Neural cell (in vitro differentiated cells): Measurements from ENCODE around the gene KMT5C. TPM values are rescaled to one million over a fixed set of nuclear protein-coding genes. Genes with fewer than 3 reads are reported as not detected.

Experiments
- H2AFZ ChIP-seq: fragments of 200-600, 300-800 bp; sonication (generic), shearing (Covaris generic); 2 replicates; pipeline ENCODE4 v1.6.0; 2014; ENCODE audit warnings: low read depth, mild to moderate bottlenecking, antibody characterized with exemption, low read length, moderate library complexity
- H3F3A ChIP-seq: fragments of 200-600 bp; shearing (Covaris generic); 2 replicates; pipeline ENCODE4 v1.6.1; 2016; ENCODE audit warnings: mild to moderate bottlenecking, moderate library complexity, mixed read lengths, antibody characterized with exemption, low read length; ENCODE audit not compliant: insufficient read depth, poor library complexity, severe bottlenecking
- H3K27ac ChIP-seq: fragments of 200-600, 300-800 bp; sonication (generic), shearing (Covaris generic); 2 replicates; pipeline ENCODE4 v1.5.1; 2014; ENCODE audit warnings: mild to moderate bottlenecking, low read length, moderate library complexity
- H3K27me3 ChIP-seq: fragments of 300-800, 200-600 bp; sonication (generic), shearing (Covaris generic); 2 replicates; pipeline ENCODE4 v1.6.0; 2014; ENCODE audit warnings: mild to moderate bottlenecking, low read depth, low read length, moderate library complexity; ENCODE audit not compliant: insufficient read depth
- H3K36me3 ChIP-seq: fragments of 300-800, 200-600 bp; sonication (generic), shearing (Covaris generic); 2 replicates; pipeline ENCODE4 v1.5.1; 2014; ENCODE audit warnings: mild to moderate bottlenecking, antibody characterized with exemption, low read length, moderate library complexity; ENCODE audit not compliant: insufficient read depth
- H3K4me2 ChIP-seq: fragments of 300-800, 200-600 bp; sonication (generic), shearing (Covaris generic); 2 replicates; pipeline ENCODE4 v1.6.0; 2014; ENCODE audit warnings: mild to moderate bottlenecking, low read length
- H3K4me3 ChIP-seq: fragments of 300-800, 200-600 bp; sonication (generic), shearing (Covaris generic); 2 replicates; pipeline ENCODE4 v1.5.1; 2014; ENCODE audit warnings: mild to moderate bottlenecking, low read length, moderate library complexity
- H3K79me2 ChIP-seq: fragments of 200-600 bp; shearing (Covaris generic); replicated peaks from 2 replicates; pipeline ENCODE4 v1.6.0; 2014; ENCODE audit warnings: mild to moderate bottlenecking, low read length, moderate library complexity; ENCODE audit not compliant: insufficient read depth
- H3K9ac ChIP-seq: fragments of 300-800, 200-600 bp; sonication (generic), shearing (Covaris generic); 2 replicates; pipeline ENCODE4 v1.6.1; 2016; ENCODE audit warnings: mild to moderate bottlenecking, low read length, mixed read lengths
- H3K9me2 ChIP-seq: fragments of 200-600 bp; shearing (Covaris generic); 2 replicates; pipeline ENCODE4 v1.6.1; 2016; ENCODE audit warnings: mild to moderate bottlenecking, low read length, mixed read lengths; ENCODE audit not compliant: insufficient read depth
- H3K9me3 ChIP-seq: fragments of 200-600, 300-800 bp; sonication (generic), shearing (Covaris generic); 2 replicates; pipeline ENCODE4 v1.6.1; 2016; ENCODE audit warnings: mild to moderate bottlenecking, mixed run types, low read length, moderate library complexity, mixed read lengths
- H4K20me1 ChIP-seq: fragments of 200-600 bp; shearing (Covaris generic); 2 replicates; pipeline ENCODE4 v1.6.1; 2016; ENCODE audit warnings: mild to moderate bottlenecking, mixed run types; ENCODE audit not compliant: insufficient read depth
- EP300 ChIP-seq: fragments of 450-650 bp; conservative IDR thresholded peaks from 2 replicates; pipeline ENCODE4 v1.6.1; 2014; ENCODE audit warnings: antibody characterized with exemption, mild to moderate bottlenecking, moderate library complexity; ENCODE audit not compliant: poor library complexity, severe bottlenecking
- EZH2 ChIP-seq: fragments of 200-600, 300-800 bp; shearing (Covaris generic), sonication (generic); IDR thresholded peaks from 2 replicates; pipeline ENCODE4 v1.6.1; 2014; ENCODE audit warnings: antibody characterized with exemption, low read length, borderline replicate concordance, mild to moderate bottlenecking; ENCODE audit not compliant: insufficient read depth, poor library complexity, severe bottlenecking
- MXI1 ChIP-seq: fragments of 450-650 bp; conservative IDR thresholded peaks from 2 replicates; pipeline ENCODE4 v1.6.1; 2014; ENCODE audit warnings: antibody characterized with exemption, mild to moderate bottlenecking; ENCODE audit not compliant: poor library complexity, severe bottlenecking
- POLR2AphosphoS5 ChIP-seq: IDR thresholded peaks from 2 replicates; pipeline ENCODE4 v1.6.1; 2012
- RAD21 ChIP-seq: fragments of 450-650 bp; conservative IDR thresholded peaks from 2 replicates; pipeline ENCODE4 v1.6.1; 2014; ENCODE audit warnings: antibody characterized with exemption, mild to moderate bottlenecking, moderate library complexity
- SMC3 ChIP-seq: fragments of 450-650 bp; conservative IDR thresholded peaks from 2 replicates; pipeline ENCODE4 v1.6.1; 2014; ENCODE audit warnings: antibody characterized with exemption, mild to moderate bottlenecking, moderate library complexity; ENCODE audit not compliant: poor library complexity
- TAF1 ChIP-seq: IDR thresholded peaks from 2 replicates; pipeline ENCODE4 v1.6.1; 2012; ENCODE audit warnings: low read depth
- polyA plus RNA-seq: library from polyadenylated mRNA; depleted of rRNA; stranded (reverse); fragments of >200 nt; gene quantifications from 2 replicates; pipeline ENCODE4 v1.2.3, GENCODE V29; 2014
- TF ChIP-seq, protein P1 (sequence below): fragments of 450-650 bp; IDR thresholded peaks from 2 replicates; pipeline ENCODE4 v1.5.1; 2014; ENCODE audit warnings: antibody characterized with exemption, mild to moderate bottlenecking, moderate library complexity; ENCODE audit not compliant: poor library complexity, severe bottlenecking
- TF ChIP-seq, protein P2 (sequence below): IDR thresholded peaks from 2 replicates; pipeline ENCODE4 v1.6.1; 2012; ENCODE audit warnings: borderline replicate concordance

KMT5C gene
- polyA plus RNA-seq, 1 donor from 2014 or later: 50.9 TPM

DNA sequence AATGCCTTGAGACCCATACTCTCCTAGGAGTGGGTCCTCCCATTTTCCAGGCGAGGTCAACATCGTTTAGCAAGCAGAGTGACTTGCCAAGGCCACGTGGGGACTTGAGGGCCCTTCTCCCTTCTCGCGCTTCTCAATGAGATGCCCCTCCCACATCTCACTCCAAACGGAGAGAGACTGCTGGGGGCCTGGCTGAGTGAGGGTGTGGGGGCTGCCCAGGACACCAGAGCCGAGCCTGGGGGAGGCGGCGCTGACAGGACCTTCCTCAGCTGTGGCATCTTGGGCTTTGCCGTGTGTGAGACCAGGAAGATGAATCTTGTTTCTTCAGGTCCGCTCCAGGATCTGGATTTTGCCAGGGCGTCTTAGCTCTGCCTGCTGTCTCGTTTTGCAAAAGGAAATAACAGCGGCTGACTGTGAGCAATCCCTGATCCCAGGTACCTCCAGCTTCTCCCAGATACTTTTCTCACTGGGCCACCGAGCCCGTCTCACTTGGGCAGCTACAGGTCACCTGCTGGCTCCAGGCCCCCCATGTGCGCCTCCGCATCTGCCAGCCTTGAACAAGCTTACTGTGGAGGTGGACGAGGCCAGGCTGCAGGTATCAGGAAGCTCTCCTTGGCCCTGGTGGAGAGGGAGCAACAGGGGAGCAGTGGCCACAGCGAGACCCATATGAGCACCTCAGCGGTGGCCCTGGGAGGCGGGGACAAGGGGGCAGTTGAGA is 8.8 kb downstream of the KMT5C start:
- Histone ChIP-seq H2AFZ (no peak overlapping the region), H3K27me3 (peaks cover 23% of the 10 kb centered on the region), H3K27ac (no peak overlapping the region), H3K9ac (peak overlapping the region; percentile 36), H3K4me2 (no peak overlapping the region), H3K9me2 (no peaks in the 10 kb centered on the region), H4K20me1 (no peaks in the 10 kb centered on the region), H3K4me3 (peak overlapping the region; percentile 12), H3K9me3 (no peaks in the 10 kb centered on the region), H3F3A (no peaks in the 10 kb centered on the region), H3K36me3 (no peaks in the 10 kb centered on the region), H3K79me2 (no peaks in the 10 kb centered on the region)
- TF ChIP-seq EZH2: no peak

DNA sequence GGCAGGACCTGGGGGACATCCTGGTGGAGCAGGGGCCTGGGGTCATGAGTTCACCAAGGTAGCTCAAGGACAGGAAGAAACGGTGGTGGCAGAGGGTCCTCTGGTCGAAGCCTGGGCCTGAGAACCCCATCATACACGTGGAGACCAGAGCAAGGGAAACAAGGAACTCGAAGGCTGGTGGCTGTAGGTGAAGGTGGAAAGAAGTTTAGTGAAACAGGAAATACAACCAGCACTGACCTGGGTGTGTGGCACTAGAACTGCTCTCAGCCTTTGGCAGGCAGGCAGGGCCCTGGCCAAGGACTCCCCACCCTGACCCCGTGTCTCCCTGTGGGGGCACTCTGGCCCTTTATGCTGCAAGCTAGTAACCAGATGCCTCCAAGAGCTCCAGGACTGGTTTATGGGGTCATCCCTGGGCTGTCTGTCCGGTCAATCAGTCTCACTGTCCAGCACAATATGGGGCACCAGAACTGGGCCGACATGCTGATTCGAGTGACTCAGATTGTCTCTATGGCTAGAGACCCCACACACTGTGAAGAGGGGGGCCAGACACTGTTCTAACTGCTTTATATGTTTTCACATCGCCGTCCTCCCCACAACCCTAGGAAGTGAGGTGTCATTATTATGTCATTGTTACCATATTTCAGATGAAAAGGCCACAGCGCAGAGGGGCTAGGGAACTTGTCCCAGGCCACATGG is 11.1 kb downstream of the KMT5C start:
- Histone ChIP-seq H3K27ac (no peak overlapping the region), H3K4me3 (no peak overlapping the region), H3K36me3 (no peaks in the 10 kb centered on the region), H3K79me2 (no peaks in the 10 kb centered on the region), H4K20me1 (no peaks in the 10 kb centered on the region), H3K9me2 (no peaks in the 10 kb centered on the region), H3K27me3 (peaks cover 45% of the 10 kb centered on the region), H3K4me2 (no peak overlapping the region), H3K9ac (no peak overlapping the region), H2AFZ (no peak overlapping the region), H3K9me3 (no peaks in the 10 kb centered on the region), H3F3A (no peaks in the 10 kb centered on the region)
- TF ChIP-seq EP300: no peak
- TF ChIP-seq EZH2: no peak
- no peak for TF ChIP-seq TAF1
- no peak for TF ChIP-seq POLR2AphosphoS5
- TF ChIP-seq RAD21: no peak
- TF ChIP-seq MXI1: no peak
- TF ChIP-seq, protein P1, sequence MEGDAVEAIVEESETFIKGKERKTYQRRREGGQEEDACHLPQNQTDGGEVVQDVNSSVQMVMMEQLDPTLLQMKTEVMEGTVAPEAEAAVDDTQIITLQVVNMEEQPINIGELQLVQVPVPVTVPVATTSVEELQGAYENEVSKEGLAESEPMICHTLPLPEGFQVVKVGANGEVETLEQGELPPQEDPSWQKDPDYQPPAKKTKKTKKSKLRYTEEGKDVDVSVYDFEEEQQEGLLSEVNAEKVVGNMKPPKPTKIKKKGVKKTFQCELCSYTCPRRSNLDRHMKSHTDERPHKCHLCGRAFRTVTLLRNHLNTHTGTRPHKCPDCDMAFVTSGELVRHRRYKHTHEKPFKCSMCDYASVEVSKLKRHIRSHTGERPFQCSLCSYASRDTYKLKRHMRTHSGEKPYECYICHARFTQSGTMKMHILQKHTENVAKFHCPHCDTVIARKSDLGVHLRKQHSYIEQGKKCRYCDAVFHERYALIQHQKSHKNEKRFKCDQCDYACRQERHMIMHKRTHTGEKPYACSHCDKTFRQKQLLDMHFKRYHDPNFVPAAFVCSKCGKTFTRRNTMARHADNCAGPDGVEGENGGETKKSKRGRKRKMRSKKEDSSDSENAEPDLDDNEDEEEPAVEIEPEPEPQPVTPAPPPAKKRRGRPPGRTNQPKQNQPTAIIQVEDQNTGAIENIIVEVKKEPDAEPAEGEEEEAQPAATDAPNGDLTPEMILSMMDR: no peak
- TF ChIP-seq SMC3: no peak
- TF ChIP-seq, protein P2, sequence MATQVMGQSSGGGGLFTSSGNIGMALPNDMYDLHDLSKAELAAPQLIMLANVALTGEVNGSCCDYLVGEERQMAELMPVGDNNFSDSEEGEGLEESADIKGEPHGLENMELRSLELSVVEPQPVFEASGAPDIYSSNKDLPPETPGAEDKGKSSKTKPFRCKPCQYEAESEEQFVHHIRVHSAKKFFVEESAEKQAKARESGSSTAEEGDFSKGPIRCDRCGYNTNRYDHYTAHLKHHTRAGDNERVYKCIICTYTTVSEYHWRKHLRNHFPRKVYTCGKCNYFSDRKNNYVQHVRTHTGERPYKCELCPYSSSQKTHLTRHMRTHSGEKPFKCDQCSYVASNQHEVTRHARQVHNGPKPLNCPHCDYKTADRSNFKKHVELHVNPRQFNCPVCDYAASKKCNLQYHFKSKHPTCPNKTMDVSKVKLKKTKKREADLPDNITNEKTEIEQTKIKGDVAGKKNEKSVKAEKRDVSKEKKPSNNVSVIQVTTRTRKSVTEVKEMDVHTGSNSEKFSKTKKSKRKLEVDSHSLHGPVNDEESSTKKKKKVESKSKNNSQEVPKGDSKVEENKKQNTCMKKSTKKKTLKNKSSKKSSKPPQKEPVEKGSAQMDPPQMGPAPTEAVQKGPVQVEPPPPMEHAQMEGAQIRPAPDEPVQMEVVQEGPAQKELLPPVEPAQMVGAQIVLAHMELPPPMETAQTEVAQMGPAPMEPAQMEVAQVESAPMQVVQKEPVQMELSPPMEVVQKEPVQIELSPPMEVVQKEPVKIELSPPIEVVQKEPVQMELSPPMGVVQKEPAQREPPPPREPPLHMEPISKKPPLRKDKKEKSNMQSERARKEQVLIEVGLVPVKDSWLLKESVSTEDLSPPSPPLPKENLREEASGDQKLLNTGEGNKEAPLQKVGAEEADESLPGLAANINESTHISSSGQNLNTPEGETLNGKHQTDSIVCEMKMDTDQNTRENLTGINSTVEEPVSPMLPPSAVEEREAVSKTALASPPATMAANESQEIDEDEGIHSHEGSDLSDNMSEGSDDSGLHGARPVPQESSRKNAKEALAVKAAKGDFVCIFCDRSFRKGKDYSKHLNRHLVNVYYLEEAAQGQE: no peak
